ENCODE results near the gene TPX2. TPM values are rescaled to one million over a fixed set of nuclear protein-coding genes. Genes with fewer than 3 reads are reported as not detected.

TPX2 gene
- total RNA-seq, 1 donor from 2014 or later: 278 TPM

DNA sequence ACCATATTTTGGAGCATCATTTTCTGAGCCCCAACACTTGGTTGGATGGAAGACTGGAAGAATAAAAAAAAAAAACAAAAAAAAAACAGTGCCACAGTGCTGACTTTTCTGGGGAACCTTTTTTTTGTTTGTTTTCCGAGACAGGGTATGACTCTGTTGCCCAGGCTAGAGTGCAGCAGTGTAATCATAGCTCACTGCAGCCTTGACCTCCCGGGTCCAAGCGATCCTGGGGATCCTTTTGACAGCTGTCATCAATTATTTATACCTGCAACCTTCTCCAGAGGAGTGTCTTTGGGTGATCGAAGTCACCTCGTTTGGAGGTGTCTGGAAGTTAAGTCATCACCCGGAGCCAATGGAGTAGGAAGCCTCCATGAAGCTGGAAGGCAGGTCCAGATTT lies 7.8 kb upstream of the TPX2 start:
- Histone ChIP-seq H2AFZ (replicated peaks) (no peak overlapping the region), H3K9ac (no peak overlapping the region), H3K79me2 (ENCODE audit: low read depth) (no peaks in the 10 kb centered on the region), H3K27ac (no peak overlapping the region), H4K20me1 (ENCODE audit: low read depth) (no peaks in the 10 kb centered on the region), H3K4me3 (no peak overlapping the region), H3K4me1 (no peaks in the 10 kb centered on the region), H3K36me3 (no peaks in the 10 kb centered on the region), H3F3A (ENCODE audit: low read depth) (no peaks in the 10 kb centered on the region), H3K27me3 (no peaks in the 10 kb centered on the region), H3K9me3 (ENCODE audit: low read depth) (no peaks in the 10 kb centered on the region), H3K4me2 (no peak overlapping the region)
- Mint-ChIP-seq H3K4me3 (no peak overlapping the region), H3K27ac (peak overlapping the region; percentile 13), H3K9me3 (no peaks in the 10 kb centered on the region), H3K27me3 (ENCODE audit: insufficient read depth, low read depth) (peaks cover 5% of the 10 kb centered on the region), H3K4me1 (peaks cover 4% of the 10 kb centered on the region), H3K36me3 (no peaks in the 10 kb centered on the region)
- no peak for DNase-seq (ENCODE audit: low spot score)
- TF ChIP-seq, protein P1, sequence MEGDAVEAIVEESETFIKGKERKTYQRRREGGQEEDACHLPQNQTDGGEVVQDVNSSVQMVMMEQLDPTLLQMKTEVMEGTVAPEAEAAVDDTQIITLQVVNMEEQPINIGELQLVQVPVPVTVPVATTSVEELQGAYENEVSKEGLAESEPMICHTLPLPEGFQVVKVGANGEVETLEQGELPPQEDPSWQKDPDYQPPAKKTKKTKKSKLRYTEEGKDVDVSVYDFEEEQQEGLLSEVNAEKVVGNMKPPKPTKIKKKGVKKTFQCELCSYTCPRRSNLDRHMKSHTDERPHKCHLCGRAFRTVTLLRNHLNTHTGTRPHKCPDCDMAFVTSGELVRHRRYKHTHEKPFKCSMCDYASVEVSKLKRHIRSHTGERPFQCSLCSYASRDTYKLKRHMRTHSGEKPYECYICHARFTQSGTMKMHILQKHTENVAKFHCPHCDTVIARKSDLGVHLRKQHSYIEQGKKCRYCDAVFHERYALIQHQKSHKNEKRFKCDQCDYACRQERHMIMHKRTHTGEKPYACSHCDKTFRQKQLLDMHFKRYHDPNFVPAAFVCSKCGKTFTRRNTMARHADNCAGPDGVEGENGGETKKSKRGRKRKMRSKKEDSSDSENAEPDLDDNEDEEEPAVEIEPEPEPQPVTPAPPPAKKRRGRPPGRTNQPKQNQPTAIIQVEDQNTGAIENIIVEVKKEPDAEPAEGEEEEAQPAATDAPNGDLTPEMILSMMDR (IDR thresholded peaks at IDR 0.05): no peak
- TF ChIP-seq EZH2phosphoT487 (IDR thresholded peaks at IDR 0.05) (no peak), EZH2 (IDR thresholded peaks at IDR 0.05) (no peak)

DNA sequence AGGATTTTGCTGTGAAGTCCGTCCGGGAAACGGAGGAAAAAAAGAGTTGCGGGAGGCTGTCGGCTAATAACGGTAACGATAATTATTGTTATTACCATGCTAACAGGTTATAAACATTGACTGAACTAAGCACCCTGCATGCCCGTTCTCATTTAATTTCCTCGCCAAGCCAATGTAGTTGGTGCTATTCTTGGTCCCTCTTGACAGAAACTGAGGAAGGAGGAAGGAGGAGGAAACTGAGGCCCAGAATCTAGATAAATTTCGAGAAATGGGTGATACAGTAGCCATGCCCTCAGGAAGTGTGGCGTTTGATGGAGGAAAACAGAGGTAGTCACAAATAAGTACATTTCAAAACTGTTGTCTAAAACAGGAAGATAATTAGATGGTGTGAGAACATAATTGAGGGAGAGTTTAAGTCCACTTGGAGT lies 474 bp downstream of the TPX2 start:
- H3K4me3 Mint-ChIP-seq: no peak overlapping the region
- H3K9me3 Mint-ChIP-seq: peaks cover 2% of the 10 kb centered on the region
- H3K27ac Mint-ChIP-seq: no peak overlapping the region
- H3K4me1 Mint-ChIP-seq: peaks cover 5% of the 10 kb centered on the region
- no peaks in the 10 kb centered on the region for H3K27me3 Mint-ChIP-seq (ENCODE audit: insufficient read depth, low read depth)
- H3K9ac ChIP-seq: peak overlapping the region; percentile 65
- H3K4me2 ChIP-seq: peak overlapping the region; percentile 79
- peaks cover 11% of the 10 kb centered on the region for H3K4me1 ChIP-seq
- no peak for TF ChIP-seq EZH2 (IDR thresholded peaks at IDR 0.05)
- TF ChIP-seq, protein P1 (IDR thresholded peaks at IDR 0.05): no peak
- no peak for TF ChIP-seq EZH2phosphoT487 (IDR thresholded peaks at IDR 0.05)
- H2AFZ ChIP-seq (replicated peaks): peak overlapping the region; percentile 83
- no peaks in the 10 kb centered on the region for H3K27me3 ChIP-seq
- peak overlapping the region; percentile 92 for H3K4me3 ChIP-seq
- peaks cover 3% of the 10 kb centered on the region for H3K36me3 ChIP-seq
- H3K9me3 ChIP-seq (ENCODE audit: low read depth): no peaks in the 10 kb centered on the region
- peaks cover 30% of the 10 kb centered on the region for H4K20me1 ChIP-seq (ENCODE audit: low read depth)
- H3K27ac ChIP-seq: peak overlapping the region; percentile 22
- no peak for DNase-seq (ENCODE audit: low spot score)
- H3F3A ChIP-seq (ENCODE audit: low read depth): peaks cover 5% of the 10 kb centered on the region
- H3K36me3 Mint-ChIP-seq: peaks cover 5% of the 10 kb centered on the region
- peaks cover 58% of the 10 kb centered on the region for H3K79me2 ChIP-seq (ENCODE audit: low read depth)

DNA sequence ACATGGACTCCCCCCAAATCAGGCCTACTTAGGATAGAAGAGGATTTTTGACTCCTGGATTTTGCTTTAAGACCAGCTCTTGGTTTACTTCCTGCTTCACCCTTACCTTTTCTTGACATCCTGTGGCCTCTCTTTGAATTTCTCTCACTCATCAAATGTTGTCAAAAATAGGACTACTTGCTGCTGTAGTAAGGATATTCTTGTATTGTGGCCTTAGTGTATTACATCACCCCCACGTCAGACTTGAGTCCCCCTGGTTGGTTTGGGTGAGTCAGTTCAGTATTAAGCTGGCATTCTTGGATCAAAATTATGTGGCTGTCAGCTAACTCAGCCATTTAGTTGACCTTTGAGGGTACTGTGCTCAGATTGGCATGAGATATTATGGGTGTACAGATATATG lies 1.1 kb downstream of the TPX2 start:
- Histone ChIP-seq H3K4me2 (peak overlapping the region; percentile 79), H2AFZ (replicated peaks) (no peak overlapping the region), H3K4me3 (peak overlapping the region; percentile 92), H3K4me1 (peaks cover 11% of the 10 kb centered on the region), H3K79me2 (ENCODE audit: low read depth) (peaks cover 65% of the 10 kb centered on the region), H3K27ac (no peak overlapping the region), H3K36me3 (peaks cover 6% of the 10 kb centered on the region), H3K27me3 (no peaks in the 10 kb centered on the region), H3F3A (ENCODE audit: low read depth) (peaks cover 5% of the 10 kb centered on the region), H3K9me3 (ENCODE audit: low read depth) (no peaks in the 10 kb centered on the region), H4K20me1 (ENCODE audit: low read depth) (peaks cover 35% of the 10 kb centered on the region), H3K9ac (peak overlapping the region; percentile 65)
- peaks cover 5% of the 10 kb centered on the region for H3K4me1 Mint-ChIP-seq
- H3K4me3 Mint-ChIP-seq: no peak overlapping the region
- H3K27me3 Mint-ChIP-seq (ENCODE audit: insufficient read depth, low read depth): no peaks in the 10 kb centered on the region
- no peak overlapping the region for H3K27ac Mint-ChIP-seq
- peak; percentile 5 for DNase-seq (ENCODE audit: low spot score)
- peaks cover 2% of the 10 kb centered on the region for H3K9me3 Mint-ChIP-seq
- peaks cover 5% of the 10 kb centered on the region for H3K36me3 Mint-ChIP-seq
- no peak for TF ChIP-seq EZH2 (IDR thresholded peaks at IDR 0.05)
- TF ChIP-seq EZH2phosphoT487 (IDR thresholded peaks at IDR 0.05): no peak
- TF ChIP-seq, protein P1 (IDR thresholded peaks at IDR 0.05): no peak
